GM18873 (cell line): ENCODE measurements around the gene AP3S1.
"Not testable (repeated sequence)": the region's sequence is repeated elsewhere in the genome, so short reads cannot be mapped to it uniquely, and the experiment has no call there.

Source experiments
- ATAC-seq: cut with Tn5 transposase; IDR thresholded peaks from one replicate; pipeline ENCODE4 v1.9.1; 2021; ENCODE audit warnings: mild to moderate bottlenecking, moderate library complexity, moderate number of reproducible peaks; ENCODE audit not compliant: unreplicated experiment, low FRiP score

The AP3S1 gene

DNA sequence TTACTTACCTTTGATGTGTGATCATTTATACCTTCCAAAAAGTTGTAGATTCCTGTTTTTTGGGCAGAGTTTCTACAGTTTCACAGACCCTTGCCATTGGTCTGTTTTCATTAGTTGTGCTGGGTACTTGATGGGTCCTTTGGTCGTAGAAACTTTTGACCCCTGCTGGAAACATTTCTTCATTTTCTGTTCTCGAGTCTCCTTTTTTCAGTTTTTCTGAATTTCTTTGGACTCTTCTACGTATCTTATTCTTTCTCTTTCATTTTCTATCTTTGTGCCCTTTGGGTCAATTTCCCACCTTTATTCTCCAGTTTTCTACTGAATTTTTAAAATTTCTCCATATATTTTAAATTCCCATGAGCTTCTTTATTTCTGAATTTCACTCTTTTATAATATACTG lies 16.7 kb downstream of the AP3S1 start:
- no peak for ATAC-seq

DNA sequence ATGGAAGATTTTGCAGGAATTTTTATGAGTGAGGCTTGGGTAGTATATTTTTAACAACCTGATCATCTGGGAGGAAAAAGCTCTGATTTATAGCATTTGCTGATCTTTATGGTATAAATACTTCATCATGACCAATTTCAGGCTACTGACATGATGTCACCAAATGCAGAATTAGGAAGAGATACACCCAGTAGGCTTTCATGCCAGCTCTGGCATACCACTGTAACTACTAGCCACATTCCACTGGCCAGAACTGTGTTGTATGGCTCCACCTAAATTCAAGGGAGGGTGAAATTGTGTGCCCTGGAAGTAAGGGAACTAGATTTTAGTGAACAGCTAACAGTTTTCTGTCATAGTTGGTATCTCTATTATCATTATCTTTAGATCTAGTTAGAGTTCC lies 17.6 kb downstream of the AP3S1 start:
- no peak for ATAC-seq

DNA sequence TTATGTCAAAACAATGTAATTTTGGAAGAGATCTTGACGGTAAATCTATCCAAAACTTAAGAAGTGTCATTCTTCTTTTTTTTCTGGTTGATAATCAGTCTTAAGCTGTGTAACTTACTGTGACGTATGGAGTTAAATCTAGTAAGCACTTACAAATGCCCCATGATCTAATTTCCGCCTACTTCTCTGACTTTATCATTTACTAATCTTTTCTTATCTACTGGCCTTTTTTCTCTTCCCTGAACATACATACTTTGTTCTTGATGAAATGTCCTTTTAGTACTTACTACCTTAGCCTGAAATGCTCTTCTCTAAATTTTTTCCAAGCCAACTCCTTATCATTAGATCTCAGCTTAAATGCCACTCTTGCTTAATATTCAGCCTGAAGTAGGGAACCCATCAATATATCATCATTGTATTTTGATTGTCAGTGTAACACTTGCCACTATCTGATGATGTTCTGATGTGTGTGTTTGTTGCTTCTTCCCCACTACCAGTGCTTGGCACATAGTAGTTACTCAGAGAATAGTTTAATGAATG lies 27.6 kb downstream of the AP3S1 start:
- no peak for ATAC-seq

DNA sequence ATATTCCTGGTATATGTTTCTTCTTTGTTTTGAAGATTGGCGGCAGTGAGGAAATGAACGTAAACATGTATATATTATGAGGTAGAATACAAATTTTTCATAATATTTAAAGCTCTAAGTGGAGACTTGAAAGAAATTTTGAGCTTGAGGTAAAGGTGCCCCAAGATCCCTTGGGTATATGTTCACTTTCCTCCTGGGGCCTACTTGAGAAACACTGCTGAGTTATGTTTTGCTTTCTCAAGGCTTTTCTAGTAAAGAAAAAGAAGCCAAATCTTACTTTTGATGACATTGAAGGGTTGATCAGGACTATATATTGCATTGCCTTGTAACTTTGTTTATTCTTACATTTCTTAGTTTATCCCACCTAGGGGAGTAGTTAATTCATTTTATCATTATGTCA lies 30.7 kb downstream of the AP3S1 start:
- no peak for ATAC-seq

DNA sequence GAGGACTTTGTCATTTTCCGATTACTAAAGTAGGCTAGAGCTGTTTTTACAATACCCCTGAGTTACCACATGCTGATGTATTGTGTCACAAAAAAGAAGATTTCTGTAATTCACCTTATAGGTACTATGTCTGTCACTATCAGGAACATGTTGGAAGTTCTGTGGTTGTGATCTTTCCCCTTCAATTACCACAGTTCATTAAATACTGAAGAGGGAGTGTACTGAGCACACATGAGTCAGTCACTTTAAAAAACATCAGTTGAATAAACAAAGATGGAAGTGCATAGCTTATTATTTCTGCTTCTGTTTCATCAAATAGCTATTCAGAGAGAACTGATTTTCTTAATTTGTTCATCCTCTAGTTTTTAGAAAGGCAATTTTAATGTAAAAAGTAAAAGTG lies 31.7 kb downstream of the AP3S1 start:
- no peak for ATAC-seq

DNA sequence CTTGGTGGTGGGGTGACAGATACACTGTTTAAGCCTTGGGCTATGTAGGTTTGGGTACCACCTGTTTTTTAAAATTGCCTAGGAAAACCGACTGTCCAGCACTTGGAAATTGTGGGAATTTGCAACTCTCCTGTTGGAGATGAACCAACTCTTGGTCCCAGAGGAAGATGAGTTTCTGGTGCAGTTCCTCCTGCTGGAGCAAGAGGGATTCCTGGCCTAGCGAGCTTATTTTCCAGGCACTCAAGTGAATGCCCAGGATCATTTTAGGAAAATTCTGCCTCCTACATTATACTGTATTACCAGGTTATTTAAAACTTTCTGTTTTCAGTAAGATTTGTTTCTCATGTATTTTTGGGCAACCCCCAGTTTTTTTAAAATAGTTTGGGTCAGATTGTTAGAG lies 33.7 kb downstream of the AP3S1 start:
- ATAC-seq = no peak

DNA sequence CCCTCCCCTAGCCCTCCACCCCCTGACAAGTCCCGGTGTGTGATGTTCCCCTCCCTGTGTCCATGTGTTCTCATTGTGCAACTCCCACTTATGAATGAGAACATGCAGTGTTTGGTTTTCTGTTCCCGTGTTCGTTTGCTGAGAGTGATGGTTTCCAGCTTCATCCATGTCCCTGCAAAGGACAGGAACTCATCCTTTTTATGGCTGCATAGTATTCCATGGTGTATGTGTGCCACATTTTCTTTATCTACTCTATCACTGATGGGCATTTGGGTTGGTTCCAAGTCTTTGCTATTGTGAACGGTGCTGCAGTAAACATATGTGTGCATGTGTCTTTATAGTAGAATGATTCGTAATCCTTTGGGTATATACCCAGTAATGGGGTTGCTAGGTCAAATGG lies 35.6 kb downstream of the AP3S1 start:
- not testable (repeated sequence) for ATAC-seq

DNA sequence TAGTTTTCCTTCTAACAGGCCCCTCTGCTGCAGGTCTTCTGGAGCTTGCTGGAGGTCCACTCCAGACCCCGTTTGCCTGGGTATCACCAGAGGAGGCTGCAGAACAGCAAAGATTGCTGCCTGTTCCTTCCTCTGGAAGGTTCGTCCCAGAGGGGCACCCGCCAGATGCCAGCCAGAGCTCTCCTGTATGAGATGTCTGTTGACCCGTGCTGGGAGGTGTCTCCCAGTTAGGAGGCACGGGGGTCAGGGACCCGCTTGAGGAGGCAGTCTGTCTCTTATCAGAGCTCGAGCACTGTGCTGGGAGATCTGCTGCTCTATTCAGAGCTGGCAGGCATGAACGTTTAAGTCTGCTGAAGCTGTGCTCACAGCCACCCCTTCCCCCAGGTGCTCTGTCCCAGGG lies 40.7 kb downstream of the AP3S1 start:
- ATAC-seq = not testable (repeated sequence)

DNA sequence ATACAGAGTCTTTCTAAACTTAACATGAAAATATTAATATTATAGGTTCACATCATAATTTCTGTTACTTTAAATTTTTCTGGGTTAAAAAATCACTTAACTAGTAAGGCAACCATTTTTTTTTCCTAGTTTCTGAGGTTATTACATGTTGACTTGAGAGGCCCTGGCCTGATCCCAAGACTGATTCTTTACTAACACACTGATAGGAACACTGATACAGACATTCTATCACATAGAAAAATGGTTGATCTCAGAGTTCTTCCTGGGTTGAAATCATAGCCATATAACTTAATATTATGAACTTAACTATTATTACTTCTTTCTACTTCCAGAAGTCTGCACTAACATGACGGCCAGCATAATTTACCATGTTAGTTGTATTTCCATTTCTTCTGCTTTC lies 43.0 kb downstream of the AP3S1 start:
- ATAC-seq = no peak

DNA sequence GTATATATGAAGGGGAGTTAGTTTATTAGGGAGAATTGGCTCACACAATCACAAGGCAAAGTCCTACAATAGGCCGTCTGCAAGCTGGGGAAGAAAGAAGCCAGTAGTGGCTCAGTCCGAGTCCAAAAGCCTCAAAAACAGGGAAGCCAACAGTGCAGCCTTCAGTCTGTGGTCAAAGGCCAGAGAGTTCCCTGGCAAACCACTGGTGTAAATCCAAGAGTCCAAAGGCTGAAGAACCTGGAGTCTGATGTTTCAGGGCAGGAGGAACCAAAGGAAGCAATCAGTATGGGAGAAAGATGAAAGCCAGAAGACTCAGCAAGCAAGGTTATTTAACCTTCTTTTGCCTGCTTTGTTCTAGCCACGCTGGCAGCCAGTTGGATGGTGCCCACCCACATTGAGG lies 43.5 kb downstream of the AP3S1 start:
- not testable (repeated sequence) for ATAC-seq

DNA sequence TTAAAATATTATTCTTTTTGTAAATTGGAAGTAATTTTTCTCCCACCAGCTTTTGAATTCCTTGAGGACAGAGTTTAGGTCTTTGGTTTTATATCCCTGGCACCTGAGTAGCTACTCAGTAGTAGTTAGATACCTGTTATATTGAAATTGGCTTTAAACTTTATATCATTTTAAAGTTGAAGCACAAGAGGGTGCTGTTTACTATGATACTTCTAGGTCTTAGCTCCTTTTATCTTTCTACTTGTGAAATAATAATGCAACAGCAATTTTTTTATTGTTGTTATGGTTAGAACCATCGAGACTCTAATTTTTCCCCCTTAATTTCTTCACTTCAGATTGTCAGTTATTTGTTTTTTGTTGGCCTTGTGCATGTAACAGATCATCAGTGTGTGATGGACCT lies 46.3 kb downstream of the AP3S1 start:
- no peak for ATAC-seq

DNA sequence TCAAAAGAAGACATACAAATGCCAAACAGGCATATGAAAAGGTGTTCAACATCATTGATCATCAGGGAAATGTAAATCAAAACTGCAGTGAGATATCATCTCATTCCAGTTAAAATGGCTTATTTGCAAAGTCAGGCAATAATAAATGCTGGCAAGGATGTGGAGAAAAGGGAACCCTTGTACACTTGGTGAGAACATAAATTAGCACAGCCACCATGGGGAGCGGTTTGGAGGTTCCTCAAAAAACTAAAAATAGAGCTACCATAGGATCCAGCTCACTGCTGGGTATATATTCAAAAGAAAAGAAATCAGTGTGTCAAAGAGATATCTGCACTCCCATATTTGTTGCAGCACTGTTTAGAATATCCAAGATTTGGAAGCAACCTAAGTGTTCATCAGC lies 50.3 kb downstream of the AP3S1 start:
- no peak for ATAC-seq

DNA sequence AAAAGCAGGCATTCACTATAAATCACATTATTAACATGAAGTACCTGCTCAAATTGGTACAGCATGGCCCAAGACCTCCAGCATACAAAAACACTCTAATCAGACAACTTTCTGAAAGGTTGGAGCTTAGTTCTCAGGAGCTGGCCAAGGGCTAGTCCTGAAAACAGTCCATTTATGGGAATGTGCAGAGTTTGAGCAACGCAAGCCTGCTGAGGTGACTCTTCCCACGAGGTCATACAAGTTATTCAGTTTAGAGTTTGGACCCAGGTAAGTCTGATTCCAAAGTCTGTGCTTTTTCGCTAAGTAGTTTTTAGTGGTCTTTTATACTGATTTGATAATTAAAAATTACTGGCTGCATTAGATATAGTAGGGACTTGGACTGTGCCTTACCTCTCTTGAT lies 52.6 kb downstream of the AP3S1 start:
- ATAC-seq = no peak

DNA sequence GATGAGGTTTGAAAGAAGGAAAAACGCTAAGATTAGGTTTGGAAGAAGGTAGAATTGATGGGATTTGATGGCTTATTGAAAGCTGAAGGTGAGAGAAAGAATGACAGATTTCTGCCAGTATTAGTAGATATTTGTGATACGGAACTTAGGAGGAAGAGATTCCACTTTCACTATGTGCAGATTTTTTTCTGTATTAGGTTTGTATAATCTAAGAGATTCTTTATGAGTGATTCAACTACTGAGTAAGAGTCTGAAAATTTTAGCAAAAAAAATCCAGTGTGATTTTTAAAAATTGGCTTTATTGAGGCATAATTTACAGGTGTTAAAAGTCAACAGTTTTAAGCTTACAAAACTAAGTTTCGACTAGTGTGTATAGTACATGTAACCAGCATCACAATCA lies 54.1 kb downstream of the AP3S1 start:
- ATAC-seq = no peak

DNA sequence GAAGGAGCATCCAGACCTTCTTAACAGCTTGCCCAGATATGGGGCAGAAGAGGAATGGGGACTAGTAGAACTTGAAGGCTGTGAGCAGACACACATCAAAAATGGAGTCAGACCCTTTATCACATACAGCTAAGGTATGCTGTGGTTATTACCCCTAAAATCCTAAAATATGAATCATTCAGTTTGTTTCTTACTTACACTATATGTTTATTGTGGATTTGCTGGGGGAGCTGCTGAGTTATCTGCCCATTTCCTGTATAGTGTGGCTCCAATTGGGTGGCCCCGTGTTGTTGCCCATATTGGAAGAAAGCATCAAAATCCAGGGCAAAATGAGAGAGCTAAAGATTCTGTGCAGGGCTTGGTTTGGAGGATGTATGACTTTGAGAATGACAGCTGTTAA lies 56.9 kb downstream of the AP3S1 start:
- ATAC-seq = no peak

DNA sequence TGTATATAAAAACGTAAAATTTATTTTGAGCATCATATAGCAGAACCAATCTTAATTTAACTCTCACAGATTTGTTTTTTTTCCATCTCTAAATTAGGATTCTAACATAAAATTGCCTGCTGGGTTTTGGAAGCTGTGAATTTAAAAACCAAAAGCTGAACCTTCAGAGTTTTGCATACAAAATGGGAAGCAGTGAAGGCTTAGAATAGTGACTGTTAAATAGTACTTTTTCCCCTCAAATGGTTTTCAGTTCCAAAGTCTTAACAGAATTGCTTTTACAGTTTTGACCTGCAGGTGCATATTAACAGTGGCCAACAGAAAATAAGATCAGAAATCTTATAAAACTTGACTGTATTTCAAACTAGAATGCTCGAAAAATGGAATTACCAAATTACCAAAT lies 65.4 kb downstream of the AP3S1 start:
- no peak for ATAC-seq

DNA sequence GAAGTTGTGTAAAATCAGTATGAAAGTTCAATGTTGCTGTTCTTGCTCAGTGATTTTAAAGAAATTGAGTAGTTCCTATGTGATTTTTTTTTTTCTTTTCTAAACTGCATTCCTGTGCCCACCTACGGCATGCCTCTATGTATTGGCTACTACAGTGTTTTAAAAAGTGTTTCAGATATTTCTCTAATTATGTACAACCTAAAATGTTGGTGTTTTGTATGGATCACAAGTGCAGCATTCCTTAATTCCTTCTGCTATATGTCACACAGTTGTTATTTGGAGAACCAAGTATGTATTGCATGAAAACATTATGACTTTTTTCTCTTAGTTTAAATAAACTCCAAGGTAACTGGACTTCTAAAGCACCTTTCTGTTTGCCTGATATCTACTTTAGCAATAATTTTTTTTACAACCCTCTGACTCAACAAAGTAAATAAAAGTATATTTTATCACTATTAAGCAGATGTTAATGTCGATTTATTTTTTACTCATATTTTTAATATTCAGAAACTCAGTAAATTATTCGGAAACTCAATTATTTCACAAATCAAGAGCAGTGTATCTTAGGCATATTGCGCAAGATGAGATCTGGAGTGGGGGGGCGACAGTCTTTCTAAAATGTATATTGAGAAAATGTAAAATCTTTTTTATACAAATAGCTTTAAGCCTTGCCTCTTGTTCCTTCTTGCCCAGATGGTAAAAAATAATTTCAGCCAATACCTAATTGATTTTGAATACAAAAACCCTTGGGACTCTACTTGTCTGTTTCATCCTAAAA lies 72.1 kb downstream of the AP3S1 start:
- ATAC-seq = not testable (repeated sequence)

DNA sequence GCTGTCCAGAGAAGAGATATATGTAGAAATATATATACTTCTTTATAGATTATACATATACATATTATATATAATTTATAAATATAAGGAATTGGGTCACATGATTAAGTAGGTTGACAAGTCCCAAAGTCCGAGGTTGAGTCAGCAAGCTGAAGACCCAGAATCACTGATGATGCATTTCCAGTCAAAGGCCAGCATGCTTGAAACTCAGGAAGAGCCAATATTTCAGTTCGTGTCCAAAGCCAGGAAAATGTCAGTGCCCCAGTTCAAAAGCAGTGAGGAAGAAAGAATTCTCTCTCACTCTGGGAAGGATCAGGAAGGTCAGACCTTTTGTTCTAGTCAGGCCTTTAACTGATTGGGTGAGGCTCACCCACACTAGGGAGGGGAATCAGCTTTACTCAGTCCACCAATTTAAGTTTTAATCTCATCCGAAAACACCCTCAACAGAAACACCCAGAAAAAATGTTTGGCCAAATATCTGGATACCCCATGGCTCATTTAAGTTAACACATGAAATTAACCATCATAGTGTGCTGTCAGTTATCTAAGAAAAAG lies 78.5 kb downstream of the AP3S1 start:
- no peak for ATAC-seq

DNA sequence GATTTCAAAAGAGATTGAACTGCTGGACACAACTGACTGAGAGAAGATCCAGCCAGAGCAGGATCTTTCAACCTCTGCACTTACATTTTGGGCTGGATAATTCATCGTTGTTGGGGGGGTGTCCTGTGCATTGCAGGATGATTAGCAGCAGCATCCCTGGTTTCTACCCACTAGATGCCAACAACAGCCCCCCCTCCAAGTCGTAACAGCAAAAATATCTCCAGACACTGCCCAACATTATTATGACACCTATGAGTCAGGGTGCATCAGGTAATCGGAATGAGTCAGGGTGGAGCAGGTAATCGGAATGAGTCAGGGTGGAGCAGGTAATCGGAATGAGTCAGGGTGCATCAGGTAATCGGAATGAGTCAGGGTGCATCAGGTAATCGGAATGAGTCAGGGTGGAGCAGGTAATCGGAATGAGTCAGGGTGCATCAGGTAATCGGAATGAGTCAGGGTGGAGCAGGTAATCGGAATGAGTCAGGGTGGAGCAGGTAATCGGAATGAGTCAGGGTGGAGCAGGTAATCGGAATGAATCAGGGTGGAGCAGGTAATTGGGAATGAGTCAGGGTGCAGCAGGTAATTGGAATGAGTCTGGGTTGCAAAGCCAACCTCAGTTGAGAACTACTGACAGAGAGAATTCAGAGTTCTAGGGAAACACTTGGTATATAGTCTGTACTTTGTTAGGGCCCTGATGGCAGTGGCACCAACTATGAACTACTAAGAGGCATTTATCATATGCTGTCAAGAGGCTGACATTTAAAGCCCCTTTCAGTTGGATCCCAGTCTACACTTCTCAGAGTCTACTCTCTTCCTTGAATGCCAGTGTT lies 87.1 kb downstream of the AP3S1 start:
- not testable (repeated sequence) for ATAC-seq

DNA sequence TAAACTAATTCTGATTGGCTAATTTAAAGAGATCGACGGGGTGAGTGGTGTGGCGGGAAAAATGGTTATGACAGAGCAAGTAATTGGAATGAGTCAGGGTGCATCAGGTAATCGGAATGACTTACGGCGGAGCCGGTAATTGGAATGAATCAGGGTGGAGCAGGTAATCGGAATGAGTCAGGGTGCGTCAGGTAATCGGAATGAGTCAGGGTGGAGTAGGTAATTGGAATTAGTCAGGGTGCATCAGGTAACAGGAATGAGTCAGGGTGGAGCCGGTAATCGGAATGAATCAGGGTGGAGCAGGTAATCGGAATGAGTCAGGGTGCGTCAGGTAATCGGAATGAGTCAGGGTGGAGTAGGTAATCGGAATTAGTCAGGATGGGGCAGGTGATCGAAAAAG lies 88.4 kb downstream of the AP3S1 start:
- not testable (repeated sequence) for ATAC-seq

DNA sequence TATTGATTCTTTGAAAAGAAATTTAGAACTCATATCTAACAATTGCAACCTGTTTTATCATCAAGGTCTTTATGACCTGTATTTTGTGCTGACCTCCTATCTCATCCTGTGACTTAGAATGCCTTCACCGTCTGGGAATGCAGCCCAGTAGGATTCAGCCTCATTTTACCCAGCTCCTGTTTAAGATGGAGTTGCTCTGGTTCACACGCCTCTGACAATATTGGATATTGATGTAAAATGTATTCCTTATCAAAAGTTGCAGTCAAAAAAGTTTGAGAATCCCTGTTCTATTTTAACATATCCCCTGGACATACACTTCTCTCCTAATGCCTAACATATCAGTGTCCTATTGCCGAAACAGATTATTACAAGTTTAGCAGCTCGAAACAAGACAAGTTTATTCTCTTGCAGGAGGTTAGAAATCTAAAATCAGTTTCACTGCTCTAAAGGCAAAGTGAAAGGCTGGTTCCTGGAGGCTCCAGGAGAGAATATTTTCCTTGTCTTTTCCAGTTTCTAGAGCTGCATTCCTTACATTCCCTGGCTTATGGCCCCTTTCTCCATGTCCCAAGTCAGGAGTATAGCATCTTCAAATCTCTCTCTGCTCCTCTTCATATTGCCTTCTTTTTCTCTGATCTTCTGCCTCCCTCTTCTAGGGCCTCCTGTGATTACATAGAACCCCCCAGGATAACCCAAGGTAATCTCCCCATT lies 89.0 kb downstream of the AP3S1 start:
- ATAC-seq = no peak
